GM21423 (cell line): ENCODE results near the gene JCHAIN.
"Not testable (repeated sequence)": the region's sequence is repeated elsewhere in the genome, so short reads cannot be mapped to it uniquely, and the experiment has no call there.

Source experiments
- ATAC-seq: cut with Tn5 transposase; IDR thresholded peaks from one replicate; pipeline ENCODE4 v1.9.1; 2021; ENCODE audit warnings: mild to moderate bottlenecking, moderate library complexity; ENCODE audit not compliant: unreplicated experiment

The JCHAIN gene

DNA sequence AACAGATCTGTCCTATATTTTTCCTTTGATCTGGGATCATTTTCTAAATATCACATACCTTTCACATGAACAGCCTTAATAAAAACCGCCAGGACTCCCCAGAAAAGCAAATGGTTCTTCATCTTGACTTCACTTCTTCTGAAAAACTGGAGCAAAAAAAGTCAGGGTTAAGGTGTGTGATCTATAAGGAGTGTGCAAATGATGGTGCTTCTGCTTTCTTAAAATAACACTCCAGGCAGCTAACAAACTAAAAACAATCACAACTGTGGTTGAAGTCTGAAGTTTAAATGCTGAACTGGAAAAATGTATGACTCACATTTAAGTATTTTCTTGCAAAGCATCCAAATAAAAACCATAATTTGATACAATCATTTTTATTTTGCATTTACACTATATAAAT, at the start of gene JCHAIN:
Gene JCHAIN (minus strand): TSS at position 140 of the 400 bp plus-strand sequence. CDS start 18 bp downstream, at position 122.
- peak; percentile 44 for ATAC-seq

DNA sequence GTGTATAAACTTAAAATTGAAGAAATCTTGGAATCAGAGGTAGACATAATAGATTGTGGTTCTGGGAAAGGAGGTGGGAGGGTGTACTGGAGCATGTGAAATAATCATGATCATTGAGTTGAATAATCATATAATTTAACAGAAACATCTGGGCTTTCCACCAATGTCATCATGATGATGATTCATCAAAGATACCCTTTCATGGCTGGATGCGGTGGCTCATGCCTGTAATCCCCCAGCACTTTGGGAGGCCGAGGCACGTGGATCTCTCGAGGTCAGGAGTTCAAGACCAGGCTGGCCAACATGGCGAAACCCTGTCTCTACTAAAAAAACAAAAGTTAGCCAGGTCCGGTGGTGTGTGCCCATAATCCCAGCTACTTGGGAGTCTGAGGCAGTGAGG, 48.8 kb upstream of the JCHAIN start:
- ATAC-seq: peak; percentile 15

DNA sequence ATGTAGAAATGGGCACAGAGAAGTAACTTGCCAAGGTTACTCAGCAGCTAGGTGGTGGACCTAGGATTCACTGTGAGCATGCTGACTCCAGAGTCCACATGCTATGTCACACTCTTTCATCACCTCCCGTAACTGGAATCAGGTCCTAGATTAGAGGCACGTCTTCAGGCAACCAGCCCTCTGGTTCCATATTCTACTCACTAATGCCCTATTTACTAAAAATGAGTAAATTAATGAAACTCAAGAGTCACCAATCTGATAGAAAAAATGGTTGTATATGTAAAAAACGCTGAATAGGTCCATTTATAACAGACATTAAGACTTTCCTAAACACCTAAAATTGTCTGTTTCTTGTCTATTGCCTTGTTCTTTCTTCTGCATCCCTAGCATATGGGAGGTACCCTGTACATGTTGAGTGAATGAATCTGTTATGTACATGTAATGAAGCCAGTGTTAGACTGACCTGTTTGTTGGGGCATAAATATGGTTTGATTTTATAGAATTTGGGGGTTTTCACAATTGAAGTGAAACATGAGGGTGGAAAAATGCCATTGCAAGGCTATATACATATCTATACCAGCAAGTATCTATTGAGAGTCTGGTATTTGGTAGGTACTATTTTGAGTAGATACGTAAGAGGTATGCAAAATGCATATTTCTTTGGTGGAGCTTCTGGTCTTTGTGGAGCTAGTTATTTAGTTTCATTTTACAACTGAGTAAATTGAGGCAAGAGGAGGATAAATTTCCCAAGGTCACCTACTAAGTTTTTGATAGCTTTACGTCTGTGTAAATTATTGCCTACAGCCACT, 48.0 kb upstream of the JCHAIN start:
- ATAC-seq: peak; percentile 45

GRCh38 chr4:70713453-70714078, 47.3 kb upstream of the JCHAIN start:
- peak; percentile 49 for ATAC-seq

DNA sequence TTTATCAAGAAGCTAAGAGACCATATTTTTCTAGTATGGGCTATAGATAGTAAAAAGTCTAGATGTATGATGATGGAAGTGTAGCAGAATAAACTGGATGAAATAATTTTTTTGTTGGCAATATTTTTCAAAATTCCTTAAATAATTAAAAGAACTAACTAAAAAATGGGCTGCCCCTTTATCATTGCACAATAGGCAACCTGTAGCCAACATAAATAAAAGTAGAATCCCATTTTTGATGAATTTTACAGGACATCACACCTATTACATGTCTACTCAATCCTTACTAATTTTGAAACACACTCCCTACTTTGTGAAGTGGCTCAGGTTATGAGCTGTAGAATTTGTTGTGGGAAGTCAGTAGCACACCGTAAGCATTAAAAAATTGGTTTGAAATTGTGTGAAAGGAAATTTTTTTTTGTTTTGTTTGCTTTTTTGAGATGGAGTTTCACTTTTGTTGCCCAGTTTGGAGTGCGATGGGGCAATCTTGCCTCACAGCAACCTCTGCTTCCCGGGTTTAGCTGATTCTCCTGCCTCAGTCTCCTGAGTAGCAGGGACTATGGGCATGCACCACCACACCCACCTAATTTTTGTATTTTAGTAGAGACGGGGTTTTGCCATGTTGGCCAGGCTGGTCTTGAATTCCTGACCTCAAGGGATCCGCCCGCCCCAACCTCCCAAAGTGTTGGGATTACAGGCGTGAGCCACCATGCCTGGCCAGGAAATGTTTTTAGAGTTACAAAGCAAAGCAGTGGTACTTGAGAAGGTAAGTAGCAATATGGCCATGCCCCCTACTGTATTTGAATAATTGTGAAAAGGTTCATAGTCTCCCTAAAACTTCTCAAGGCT, 46.5 kb upstream of the JCHAIN start:
- no peak for ATAC-seq

- no peak for ATAC-seq
Observed at GRCh38 chr4:70712150-70712549, 45.8 kb upstream of the JCHAIN start.

DNA sequence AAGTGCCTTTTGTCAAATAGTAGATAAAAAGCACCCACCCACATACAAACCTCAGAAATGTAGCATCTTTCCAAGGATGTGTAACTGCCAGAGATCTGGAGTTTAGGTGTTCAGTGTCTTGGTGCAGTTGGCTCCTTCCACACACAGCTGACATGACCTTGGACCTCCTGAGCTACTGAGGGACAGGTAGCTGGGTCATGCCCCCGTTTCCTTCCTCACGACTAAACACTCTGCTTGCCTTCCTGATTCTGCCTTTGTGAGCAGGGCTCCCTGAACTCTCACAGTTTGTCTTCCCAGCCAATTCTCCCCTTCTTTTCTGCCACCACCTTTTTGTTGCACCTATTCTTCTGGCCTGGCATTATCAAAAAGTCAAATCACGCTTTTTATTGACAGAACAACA, 45.3 kb upstream of the JCHAIN start:
- no peak for ATAC-seq

DNA sequence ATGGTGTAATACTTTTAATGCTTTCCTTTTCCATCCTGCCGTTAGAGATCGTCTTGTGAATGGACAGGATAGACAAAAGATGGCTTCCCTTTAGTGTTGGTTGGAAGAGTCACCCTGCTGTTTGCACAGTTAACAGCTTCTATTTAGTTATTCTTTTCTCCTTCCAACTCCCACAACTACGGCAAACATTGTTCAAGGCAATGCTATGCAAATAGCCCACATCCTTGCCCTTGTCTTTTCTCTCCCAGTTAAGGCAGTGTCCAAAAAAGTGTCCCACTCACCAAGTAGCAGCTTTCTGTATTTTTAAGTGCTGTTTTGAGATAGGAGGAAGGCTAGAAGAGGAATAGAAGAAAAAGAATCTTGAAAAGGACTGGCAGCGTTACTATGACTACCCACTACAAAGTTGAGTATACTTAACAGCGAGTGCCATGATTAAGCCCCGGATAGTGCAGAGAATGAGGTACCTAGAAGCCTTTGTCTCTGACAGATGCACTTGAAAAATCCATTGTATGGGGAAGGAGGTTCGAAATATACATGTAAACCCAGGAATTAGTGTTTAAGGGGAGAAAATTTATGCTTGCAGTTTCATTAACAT, 43.4 kb upstream of the JCHAIN start:
- no peak for ATAC-seq

DNA sequence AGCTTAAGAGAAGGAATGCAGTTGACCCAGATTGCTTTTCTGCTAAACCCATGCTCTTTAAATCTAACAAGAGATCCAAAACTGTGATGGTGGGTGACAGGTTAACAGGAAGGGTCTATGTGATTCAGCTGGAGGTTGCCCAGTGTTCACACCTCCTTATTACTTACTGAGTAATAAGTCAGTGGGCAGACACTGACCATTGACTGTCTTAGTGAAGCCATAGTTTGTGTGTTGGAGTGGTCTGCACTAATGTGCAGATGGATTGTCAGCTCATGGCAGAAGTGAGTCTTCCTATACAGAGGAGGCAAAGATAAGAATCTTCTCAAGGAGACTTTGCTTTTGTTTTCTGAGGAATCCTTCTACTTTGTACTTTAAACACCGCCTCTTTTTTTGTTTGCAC, 40.2 kb upstream of the JCHAIN start:
- ATAC-seq: no peak

DNA sequence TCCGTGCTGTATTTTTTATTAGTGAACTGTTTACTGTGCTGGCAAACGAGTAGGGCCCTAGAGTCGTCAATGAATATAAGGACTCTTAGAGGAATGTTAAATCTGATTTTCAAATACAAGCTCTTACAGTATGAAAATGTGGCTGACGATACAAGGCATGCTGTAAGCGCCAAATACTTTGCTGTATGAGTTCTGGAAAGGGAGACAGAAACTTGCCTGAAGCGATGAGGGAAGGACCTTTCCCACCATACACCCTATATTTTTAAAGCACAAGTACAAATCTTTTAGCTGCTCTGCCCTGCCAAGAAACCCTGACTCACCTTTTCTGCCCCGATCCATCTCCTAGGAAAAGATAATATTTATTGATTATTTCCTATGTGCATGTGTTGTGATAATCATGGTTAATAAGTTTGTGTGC, 39.7 kb upstream of the JCHAIN start:
- ATAC-seq: no peak

GRCh38 chr4:70705183-70706043, 39.1 kb upstream of the JCHAIN start:
- ATAC-seq: peak; percentile 54

DNA sequence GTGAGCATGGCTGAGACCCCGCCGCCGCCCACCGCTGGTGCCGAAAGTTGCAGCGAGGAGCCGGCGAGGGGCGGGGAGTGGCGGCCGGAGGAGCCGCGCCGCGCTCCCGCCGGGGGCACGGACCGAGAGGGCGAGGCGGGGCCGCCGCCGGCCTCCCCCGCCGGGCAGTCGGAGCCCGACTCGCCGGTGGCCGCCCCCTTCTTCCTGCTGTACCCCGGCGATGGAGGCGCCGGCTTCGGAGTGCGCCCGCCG, 38.5 kb upstream of the JCHAIN start:
- peak; percentile 26 for ATAC-seq

GRCh38 chr4:70704215-70704930, 38.1 kb upstream of the JCHAIN start:
- ATAC-seq: peak; percentile 62

GRCh38 chr4:70703619-70704214, 37.4 kb upstream of the JCHAIN start:
- ATAC-seq: no peak

DNA sequence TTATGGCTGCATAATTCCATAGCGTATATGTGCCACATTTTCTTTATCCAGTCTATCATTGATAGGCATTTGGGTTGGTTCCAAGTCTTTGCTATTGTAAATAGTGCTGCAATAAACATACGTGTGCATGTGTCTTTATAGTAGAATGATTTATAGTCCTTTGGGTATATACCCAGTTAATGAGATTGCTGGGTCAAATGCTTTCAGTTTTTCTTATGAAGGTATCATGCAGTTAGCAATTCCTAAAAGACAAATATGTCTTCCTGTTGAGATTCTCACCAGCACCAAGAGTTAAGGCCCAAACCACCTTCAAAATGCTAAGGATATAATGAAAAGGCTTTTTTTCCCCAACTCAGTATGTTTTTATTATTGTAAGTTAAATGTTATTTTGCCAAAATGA, 36.3 kb upstream of the JCHAIN start:
- ATAC-seq: not testable (repeated sequence)

- no peak for ATAC-seq
Observed at GRCh38 chr4:70701271-70701670, 35.0 kb upstream of the JCHAIN start.

- ATAC-seq: no peak
Observed at GRCh38 chr4:70700712-70701111, 34.4 kb upstream of the JCHAIN start.

DNA sequence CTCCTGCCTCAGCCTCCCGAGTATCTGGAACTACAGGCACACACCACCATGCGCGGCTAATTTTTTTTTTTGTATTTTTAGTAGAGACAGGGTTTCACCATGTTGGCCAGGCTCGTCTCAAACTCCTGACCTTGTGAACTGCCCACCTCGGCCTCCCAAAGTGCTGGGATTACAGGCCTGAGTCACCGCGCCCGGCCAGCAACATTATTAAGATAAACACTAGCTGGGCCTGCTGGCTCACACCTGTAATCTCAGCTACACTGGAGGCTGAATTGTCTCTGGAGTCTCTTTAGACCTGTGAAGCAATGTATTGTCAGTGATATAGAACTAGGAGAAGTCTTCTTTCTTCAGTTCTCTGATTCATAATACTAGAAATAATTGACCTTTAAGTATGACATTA, 32.1 kb upstream of the JCHAIN start:
- not testable (repeated sequence) for ATAC-seq

- not testable (repeated sequence) for ATAC-seq
Observed at GRCh38 chr4:70694633-70695032, 28.3 kb upstream of the JCHAIN start.
